PC-3 (cell line): ENCODE data around the gene HTR3B. TPM values are rescaled to one million over a fixed set of nuclear protein-coding genes. Genes with fewer than 3 reads are reported as not detected.

Experiments used
- ATAC-seq: fragments of 200-7000 bp; cut with Tn5 transposase; 2 replicates; pipeline ENCODE4 v1.9.1; 2020; ENCODE audit warnings: mild to moderate bottlenecking, moderate library complexity
- BruUV-seq: library from RNA; stranded (reverse); fragments of 400-500 nt; replicated peaks from 2 replicates; lab custom pipeline; 2021; lab: Mats Ljungman, UMichigan
- CTCF ChIA-PET: fragments of 300-600 bp; sonication (Branson Sonifier 250); formaldehyde crosslinking; loops from one replicate; lab custom pipeline; 2022; ENCODE audit warnings: antibody characterized with exemption; lab: Charles Lee
- POLR2A ChIA-PET: fragments of 300-600 bp; sonication (Branson Sonifier 250); formaldehyde crosslinking; loops from one replicate; lab custom pipeline; 2022; ENCODE audit warnings: antibody characterized with exemption; ENCODE audit not compliant: unreplicated experiment; lab: Charles Lee
- DNase-seq: peaks from one replicate; pipeline ENCODE4 v3.0.0-alpha.2; 2015
- H2AFZ ChIP-seq: fragments of 300-600 bp; sonication (generic); 2 replicates; pipeline ENCODE4 v1.6.0; 2016; ENCODE audit warnings: antibody characterized with exemption, low read length
- H3F3A ChIP-seq: fragments of 300-600 bp; sonication (generic); one replicate; pipeline ENCODE4 v1.6.0; 2017; ENCODE audit warnings: antibody characterized with exemption, low read length, control low read depth, mild to moderate bottlenecking; ENCODE audit not compliant: unreplicated experiment
- H3K27ac ChIP-seq: fragments of 300-600 bp; sonication (generic); 2 replicates; pipeline ENCODE4 v1.5.1; 2016; ENCODE audit warnings: mild to moderate bottlenecking, low read length
- H3K27me3 ChIP-seq: fragments of 300-600 bp; sonication (generic); 2 replicates; pipeline ENCODE4 v1.6.1; 2016; ENCODE audit warnings: low read length, mixed read lengths
- H3K36me3 ChIP-seq: fragments of 300-600 bp; sonication (generic); 2 replicates; pipeline ENCODE4 v1.6.1; 2016; ENCODE audit warnings: low read depth, mixed run types, low read length, mixed read lengths
- H3K4me1 ChIP-seq: fragments of 300-600 bp; sonication (generic); 2 replicates; pipeline ENCODE4 v1.5.1; 2016; ENCODE audit warnings: low read length; ENCODE audit not compliant: insufficient read depth
- H3K4me2 ChIP-seq: fragments of 300-600 bp; sonication (generic); 2 replicates; pipeline ENCODE4 v1.6.0; 2016; ENCODE audit warnings: low read length
- H3K4me3 ChIP-seq: fragments of 300-600 bp; sonication (generic); 2 replicates; pipeline ENCODE4 v1.5.1; 2016; ENCODE audit warnings: mild to moderate bottlenecking, low read length, mixed read lengths
- H3K79me2 ChIP-seq: fragments of 300-600 bp; sonication (generic); 2 replicates; pipeline ENCODE4 v1.6.1; 2017; ENCODE audit warnings: low read length, mixed read lengths
- H3K9ac ChIP-seq: fragments of 300-600 bp; sonication (generic); 2 replicates; pipeline ENCODE4 v1.6.0; 2016; ENCODE audit warnings: mild to moderate bottlenecking, low read length
- H3K9me2 ChIP-seq: fragments of 300-600 bp; sonication (generic); replicated peaks from 2 replicates; pipeline ENCODE4 v1.6.1; 2016; ENCODE audit warnings: mixed run types, low read length, mixed read lengths
- H3K9me3 ChIP-seq: fragments of 300-600 bp; sonication (generic); 2 replicates; pipeline ENCODE4 v1.6.1; 2016; ENCODE audit warnings: low read length, mixed read lengths
- H4K20me1 ChIP-seq: fragments of 300-600 bp; sonication (generic); 2 replicates; pipeline ENCODE4 v1.6.1; 2016; ENCODE audit warnings: low read length, mixed read lengths
- EZH2 ChIP-seq: fragments of 300-600 bp; sonication (generic); IDR thresholded peaks from one replicate; pipeline ENCODE4 v1.6.1; 2017; ENCODE audit warnings: antibody characterized with exemption, mild to moderate bottlenecking, low read length; ENCODE audit not compliant: unreplicated experiment
- EZH2phosphoT487 ChIP-seq: fragments of 300-600 bp; sonication (generic); IDR thresholded peaks from 2 replicates; pipeline ENCODE4 v1.6.1; 2018; ENCODE audit warnings: mild to moderate bottlenecking, antibody characterized with exemption, low read length, borderline replicate concordance
- intact Hi-C: fragments of 100-400 bp; cut with micrococcal nuclease; formaldehyde crosslinking; loops from 2 replicates; pipeline ENCODE4 v1.9.0; 2023
- total RNA-seq: library from RNA; depleted of rRNA; stranded (reverse); fragments of >200 nt; gene quantifications from 2 replicates; pipeline ENCODE4 v1.2.3, GENCODE V29; 2014
- TF ChIP-seq, protein P1 (sequence below): fragments of 300-600 bp; sonication (generic); conservative IDR thresholded peaks from 2 replicates; pipeline ENCODE4 v1.5.1; 2017; ENCODE audit warnings: antibody characterized with exemption, low read depth, mild to moderate bottlenecking, low read length

HTR3B gene
- total RNA-seq, 1 experiment from 2014 or later: not detected

DNA sequence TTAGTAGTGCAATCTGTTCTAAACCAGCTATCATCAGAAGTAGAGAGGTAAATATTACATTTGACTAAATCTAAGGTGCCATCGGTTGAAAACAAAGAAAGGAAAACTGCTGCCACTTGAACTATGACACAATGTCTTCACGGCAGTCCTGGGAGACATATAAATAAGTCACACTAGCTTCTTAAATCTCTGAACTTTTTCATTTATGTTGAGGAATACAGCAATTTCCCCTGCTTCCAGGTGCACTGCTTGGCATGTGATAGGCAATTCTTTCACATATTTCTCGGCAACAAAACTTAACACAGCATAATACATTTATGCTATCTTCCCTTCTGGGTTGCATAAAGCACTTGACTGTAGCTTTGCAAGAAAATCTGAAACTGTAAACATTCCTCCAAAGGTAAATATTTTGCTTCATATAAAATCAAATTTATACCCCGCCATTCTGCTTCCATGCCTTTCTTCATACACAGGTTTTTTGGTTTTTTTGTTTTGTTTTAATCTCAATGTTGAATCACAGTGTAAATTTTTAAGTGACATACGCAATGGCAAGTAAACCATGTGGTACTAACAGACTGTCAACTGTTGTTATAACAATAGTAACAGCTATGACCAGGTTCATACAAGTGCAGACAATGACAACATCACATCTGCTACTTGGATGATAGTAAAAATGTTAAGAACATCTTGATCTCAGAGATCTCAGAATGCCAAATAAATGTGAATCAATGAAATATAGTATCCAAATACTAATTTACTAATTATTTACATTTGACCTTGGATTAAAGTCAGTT lies 47.4 kb upstream of the HTR3B start:
- no peak overlapping the region for H2AFZ ChIP-seq
- BruUV-seq: no TSS peak

DNA sequence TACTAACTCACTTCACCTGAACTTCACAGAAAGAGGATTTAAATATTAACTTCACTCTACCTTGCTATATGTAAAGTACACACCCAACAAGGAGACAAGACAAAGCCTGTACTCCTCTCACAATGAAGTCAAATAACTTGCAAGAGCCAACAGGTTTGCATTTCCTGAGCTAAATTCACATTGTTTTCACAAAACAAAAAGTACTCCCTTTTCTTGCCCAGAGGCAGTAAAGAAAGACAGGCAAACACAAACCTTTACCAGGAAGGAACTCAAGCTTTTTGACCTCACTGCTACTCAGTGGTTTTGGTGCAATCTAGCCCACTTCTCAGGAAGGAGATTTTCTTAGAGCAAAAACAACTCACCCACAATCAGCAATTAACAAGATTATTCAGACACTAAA lies 44.9 kb upstream of the HTR3B start:
- Histone ChIP-seq H3K27ac (no peak overlapping the region), H4K20me1 (no peaks in the 10 kb centered on the region), H3K4me3 (no peak overlapping the region), H3F3A (no peaks in the 10 kb centered on the region), H3K4me2 (no peak overlapping the region), H3K9me3 (no peaks in the 10 kb centered on the region), H3K36me3 (0 out of 2 replicates have a peak, but pooled peaks cover 3% of the 10 kb centered on the region), H3K4me1 (peaks cover 3% of the 10 kb centered on the region; the same call in 1 of the 2 replicates), H3K27me3 (no peaks in the 10 kb centered on the region), H2AFZ (no peak overlapping the region), H3K79me2 (peaks cover 17% of the 10 kb centered on the region), H3K9ac (no peak overlapping the region), H3K9me2 (no peaks in the 10 kb centered on the region)
- intact Hi-C loops: loop anchor here (2.0 kb wide), 1 partner anchor 15 kb away; the partner anchor contains the start of gene USP28
- CTCF ChIA-PET: no interaction called here
- TF ChIP-seq, protein P1, sequence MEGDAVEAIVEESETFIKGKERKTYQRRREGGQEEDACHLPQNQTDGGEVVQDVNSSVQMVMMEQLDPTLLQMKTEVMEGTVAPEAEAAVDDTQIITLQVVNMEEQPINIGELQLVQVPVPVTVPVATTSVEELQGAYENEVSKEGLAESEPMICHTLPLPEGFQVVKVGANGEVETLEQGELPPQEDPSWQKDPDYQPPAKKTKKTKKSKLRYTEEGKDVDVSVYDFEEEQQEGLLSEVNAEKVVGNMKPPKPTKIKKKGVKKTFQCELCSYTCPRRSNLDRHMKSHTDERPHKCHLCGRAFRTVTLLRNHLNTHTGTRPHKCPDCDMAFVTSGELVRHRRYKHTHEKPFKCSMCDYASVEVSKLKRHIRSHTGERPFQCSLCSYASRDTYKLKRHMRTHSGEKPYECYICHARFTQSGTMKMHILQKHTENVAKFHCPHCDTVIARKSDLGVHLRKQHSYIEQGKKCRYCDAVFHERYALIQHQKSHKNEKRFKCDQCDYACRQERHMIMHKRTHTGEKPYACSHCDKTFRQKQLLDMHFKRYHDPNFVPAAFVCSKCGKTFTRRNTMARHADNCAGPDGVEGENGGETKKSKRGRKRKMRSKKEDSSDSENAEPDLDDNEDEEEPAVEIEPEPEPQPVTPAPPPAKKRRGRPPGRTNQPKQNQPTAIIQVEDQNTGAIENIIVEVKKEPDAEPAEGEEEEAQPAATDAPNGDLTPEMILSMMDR: no peak
- TF ChIP-seq EZH2phosphoT487 (no peak), EZH2 (no peak)
- peak; percentile 75 for ATAC-seq
- DNase-seq: no peak
- no TSS peak for BruUV-seq
- POLR2A ChIA-PET: no interaction called here

More for the DNA sequence above, 47.4 kb upstream of the HTR3B start:
- Histone ChIP-seq H3K4me1 (no peaks in the 10 kb centered on the region), H3K27ac (no peak overlapping the region), H3K9ac (no peak overlapping the region), H3K4me3 (no peak overlapping the region), H3K9me2 (no peaks in the 10 kb centered on the region), H3K4me2 (no peak overlapping the region), H4K20me1 (no peaks in the 10 kb centered on the region), H3K36me3 (0 out of 2 replicates have a peak, but pooled peaks cover 3% of the 10 kb centered on the region), H3K27me3 (no peaks in the 10 kb centered on the region), H3F3A (no peaks in the 10 kb centered on the region), H3K9me3 (no peaks in the 10 kb centered on the region), H3K79me2 (peaks cover 17% of the 10 kb centered on the region)
- ChIA-PET POLR2A (no interaction called here), CTCF (no interaction called here)
- no peak for DNase-seq
- TF ChIP-seq, protein P1: no peak
- TF ChIP-seq EZH2 (no peak), EZH2phosphoT487 (no peak)
- no peak for ATAC-seq
- intact Hi-C loops: no loop called here

DNA sequence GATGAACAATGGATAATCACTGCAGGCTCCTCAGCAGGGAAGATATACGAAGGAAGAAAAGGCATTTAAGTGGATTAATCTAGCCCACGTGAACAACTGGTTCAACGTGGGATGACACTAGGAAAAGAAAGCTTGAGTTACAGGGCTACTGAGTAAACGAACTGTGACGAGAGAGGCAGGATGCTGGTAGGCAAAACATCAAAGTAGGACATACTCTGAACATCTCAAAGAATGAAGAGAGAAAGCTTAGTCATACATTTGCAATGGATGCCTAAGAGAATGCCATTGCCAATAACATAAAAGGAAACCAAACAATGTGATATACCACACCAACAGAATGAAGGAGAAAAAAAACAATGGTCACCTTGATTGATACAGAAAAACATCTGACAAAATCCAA lies 42.2 kb upstream of the HTR3B start:
- H3F3A ChIP-seq: no peaks in the 10 kb centered on the region
- H3K27me3 ChIP-seq: no peaks in the 10 kb centered on the region
- no peaks in the 10 kb centered on the region for H3K9me2 ChIP-seq
- no peak overlapping the region for H3K4me3 ChIP-seq
- no peak overlapping the region for H3K9ac ChIP-seq
- peaks cover 16% of the 10 kb centered on the region for H3K79me2 ChIP-seq
- no peaks in the 10 kb centered on the region for H3K9me3 ChIP-seq
- intact Hi-C loops: no loop called here
- BruUV-seq: no TSS peak
- TF ChIP-seq EZH2phosphoT487 (no peak), EZH2 (no peak)
- TF ChIP-seq, protein P1: no peak
- POLR2A ChIA-PET: no interaction called here
- no peaks in the 10 kb centered on the region for H4K20me1 ChIP-seq
- peak; percentile 57; the same call in 1 of the 2 replicates for ATAC-seq
- H3K27ac ChIP-seq: no peak overlapping the region
- peak; percentile 35 for DNase-seq
- CTCF ChIA-PET: no interaction called here
- H2AFZ ChIP-seq: no peak overlapping the region
- no peaks in the 10 kb centered on the region; the same call in 1 of the 2 replicates for H3K36me3 ChIP-seq
- no peak overlapping the region for H3K4me2 ChIP-seq
- peaks cover 3% of the 10 kb centered on the region; the same call in 1 of the 2 replicates for H3K4me1 ChIP-seq
